ENCODE measurements around the gene ZNF79.
A peak's percentile ranks its signal among the peaks of the same experiment; 100 is the strongest.

Gene ZNF79

GRCh38 chr9:127430415-127430814, 6.2 kb downstream of the ZNF79 start:
- no peak for DNase-seq

GRCh38 chr9:127437497-127438264, 13.5 kb downstream of the ZNF79 start:
- DNase-seq, result no peak

GRCh38 chr9:127438394-127438793, 14.2 kb downstream of the ZNF79 start:
- DNase-seq, result no peak

- no peak for DNase-seq
Observed at GRCh38 chr9:127444283-127444920, 20.2 kb downstream of the ZNF79 start.

- DNase-seq, result peak; percentile 52
Observed at GRCh38 chr9:127444921-127445850, 21.0 kb downstream of the ZNF79 start.

- peak; percentile 41 for DNase-seq
Observed at GRCh38 chr9:127445851-127446712, 21.9 kb downstream of the ZNF79 start.

- DNase-seq, result peak; percentile 41
Observed at GRCh38 chr9:127446713-127447415, 22.7 kb downstream of the ZNF79 start.

GRCh38 chr9:127447416-127448111, 23.4 kb downstream of the ZNF79 start:
- DNase-seq, result no peak

GRCh38 chr9:127448112-127448805, 24.1 kb downstream of the ZNF79 start:
- no peak for DNase-seq

- no peak for DNase-seq
Observed at GRCh38 chr9:127449332-127449966, 25.3 kb downstream of the ZNF79 start.

GRCh38 chr9:127450243-127450760, 26.1 kb downstream of the ZNF79 start:
- no peak for DNase-seq

- DNase-seq, result peak; percentile 95
Observed at GRCh38 chr9:127450830-127451607, 26.8 kb downstream of the ZNF79 start, which contains the start of the genes LRSAM1 and RPL12. Gene LRSAM1, plus strand, starts transcription at chr9:127451510. Its CDS starts 3,018 bp downstream, at chr9:127454528. Gene RPL12, minus strand, starts transcription at chr9:127451406. Its CDS starts 89 bp downstream, at chr9:127451317.

GRCh38 chr9:127451608-127451857, 27.4 kb downstream of the ZNF79 start:
- DNase-seq, result peak; percentile 72

GRCh38 chr9:127451858-127452656, 27.9 kb downstream of the ZNF79 start:
- peak; percentile 35 for DNase-seq

GRCh38 chr9:127452691-127453090, 28.5 kb downstream of the ZNF79 start:
- DNase-seq, result peak; percentile 45

- DNase-seq, result no peak
Observed at GRCh38 chr9:127455324-127455992, 31.3 kb downstream of the ZNF79 start.

- DNase-seq, result no peak
Observed at GRCh38 chr9:127457191-127457878, 33.2 kb downstream of the ZNF79 start.

Data from NCI-H2171 treated with DMSO at 0.1 percent for 48 hours (cell line).